ENCODE data around the gene SERPINB6.
"Not testable (repeated sequence)": the region's sequence is repeated elsewhere in the genome, so short reads cannot be mapped to it uniquely, and the experiment has no call there.

The SERPINB6 gene

DNA sequence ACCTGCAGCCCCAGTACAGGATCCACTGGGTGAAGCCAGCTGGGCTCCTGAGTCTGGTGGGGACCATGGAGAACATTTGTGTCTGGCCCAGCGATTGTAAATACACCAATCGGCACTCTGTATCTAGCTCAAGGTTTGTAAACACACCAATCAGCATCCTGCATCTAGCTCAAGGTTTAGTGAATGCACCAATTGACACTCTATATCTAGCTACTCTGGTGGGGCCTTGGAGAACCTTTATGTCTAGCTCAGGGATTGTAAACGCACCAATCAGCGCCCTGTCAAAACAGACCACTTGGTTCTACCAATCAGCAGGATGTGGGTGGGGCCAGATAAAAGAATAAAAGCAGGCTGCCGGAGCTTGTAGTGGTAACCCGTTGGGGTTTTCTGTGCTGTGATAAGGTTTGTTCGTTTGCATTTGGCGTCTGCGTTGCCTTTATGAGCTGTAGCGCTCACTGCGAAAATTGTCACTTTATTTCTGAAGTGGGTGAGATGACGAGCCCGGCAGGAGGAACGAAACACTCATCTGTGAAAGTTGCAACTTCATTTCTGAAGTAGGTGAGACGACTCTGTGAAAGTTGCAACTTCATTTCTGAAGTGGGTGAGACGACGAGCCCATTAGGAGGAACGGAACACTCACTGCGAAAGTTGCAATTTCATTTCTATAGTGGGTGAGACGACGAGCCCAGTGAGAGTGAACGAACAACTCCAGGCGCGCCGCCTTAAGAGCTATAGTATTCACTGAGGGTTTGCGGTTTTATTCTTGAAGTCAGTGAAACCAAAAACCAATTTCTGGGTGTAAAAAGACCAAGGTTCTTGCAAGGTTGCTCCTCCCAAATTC is 31.1 kb downstream of the SERPINB6 start:
- peaks cover 28% of the 10 kb centered on the region for H3K4me1 ChIP-seq (ENCODE audit: control insufficient read depth, insufficient read depth, low read length, poor library complexity, severe bottlenecking)

DNA sequence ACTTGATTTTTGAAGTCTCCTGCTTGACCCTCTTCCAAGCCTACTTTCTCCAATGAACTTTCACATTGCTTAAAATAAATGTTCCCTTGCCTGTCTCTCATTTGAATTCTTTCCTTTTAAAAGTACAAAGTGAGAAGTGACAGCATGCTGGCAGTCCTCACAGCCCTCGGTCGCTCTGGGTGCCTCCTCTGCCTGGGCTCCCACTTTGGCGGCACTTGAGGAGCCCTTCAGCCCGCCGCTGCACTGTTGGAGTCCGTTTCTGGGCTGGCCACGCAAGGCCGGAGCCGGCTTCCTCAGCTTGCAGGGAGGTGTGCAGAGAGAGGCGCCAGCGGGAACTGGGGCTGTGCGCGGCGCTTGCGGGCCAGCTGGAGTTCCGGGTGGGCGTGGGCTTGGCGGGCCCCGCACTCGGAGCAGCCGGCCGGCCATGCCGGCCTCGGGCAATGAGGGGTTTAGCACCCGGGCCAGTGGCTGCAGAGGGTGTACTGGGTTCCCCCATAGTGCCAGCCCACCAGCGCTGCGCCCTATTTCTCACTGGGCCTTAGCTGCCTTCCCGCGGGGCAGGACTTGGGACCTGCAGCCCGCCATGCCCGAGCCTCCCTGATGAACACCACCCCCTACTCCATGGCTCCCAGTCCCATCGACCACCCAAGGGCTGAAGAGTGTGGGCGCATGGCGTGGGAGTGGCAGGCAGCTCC is 31.9 kb downstream of the SERPINB6 start:
- peaks cover 28% of the 10 kb centered on the region for H3K4me1 ChIP-seq (ENCODE audit: control insufficient read depth, insufficient read depth, low read length, poor library complexity, severe bottlenecking)
- no peak overlapping the region for H3K4me3 ChIP-seq (ENCODE audit: insufficient read depth, low read depth, low read length, poor library complexity, severe bottlenecking)
- H3K36me3 ChIP-seq (ENCODE audit: control insufficient read depth, insufficient read depth, low read length) = no peaks in the 10 kb centered on the region
- H3K27me3 ChIP-seq (replicated peaks; ENCODE audit: control insufficient read depth, insufficient read depth, low read length, poor library complexity, severe bottlenecking) = no peaks in the 10 kb centered on the region
- no peaks in the 10 kb centered on the region for H3K9me3 ChIP-seq (ENCODE audit: control insufficient read depth, low read length)
- peak overlapping the region; percentile 81 for H3K27ac ChIP-seq (ENCODE audit: insufficient read depth, low read length, poor library complexity, severe bottlenecking)
- DNase-seq = no peak

More for the DNA sequence above, 31.1 kb downstream of the SERPINB6 start:
- DNase-seq = peak; percentile 55 to 69 (median 61)
- peak overlapping the region; percentile 81 for H3K27ac ChIP-seq (ENCODE audit: insufficient read depth, low read length, poor library complexity, severe bottlenecking)
- no peaks in the 10 kb centered on the region for H3K9me3 ChIP-seq (ENCODE audit: control insufficient read depth, low read length)
- H3K27me3 ChIP-seq (replicated peaks; ENCODE audit: control insufficient read depth, insufficient read depth, low read length, poor library complexity, severe bottlenecking) = no peaks in the 10 kb centered on the region
- no peaks in the 10 kb centered on the region for H3K36me3 ChIP-seq (ENCODE audit: control insufficient read depth, insufficient read depth, low read length)
- H3K4me3 ChIP-seq (ENCODE audit: insufficient read depth, low read depth, low read length, poor library complexity, severe bottlenecking) = peak overlapping the region; percentile 50

DNA sequence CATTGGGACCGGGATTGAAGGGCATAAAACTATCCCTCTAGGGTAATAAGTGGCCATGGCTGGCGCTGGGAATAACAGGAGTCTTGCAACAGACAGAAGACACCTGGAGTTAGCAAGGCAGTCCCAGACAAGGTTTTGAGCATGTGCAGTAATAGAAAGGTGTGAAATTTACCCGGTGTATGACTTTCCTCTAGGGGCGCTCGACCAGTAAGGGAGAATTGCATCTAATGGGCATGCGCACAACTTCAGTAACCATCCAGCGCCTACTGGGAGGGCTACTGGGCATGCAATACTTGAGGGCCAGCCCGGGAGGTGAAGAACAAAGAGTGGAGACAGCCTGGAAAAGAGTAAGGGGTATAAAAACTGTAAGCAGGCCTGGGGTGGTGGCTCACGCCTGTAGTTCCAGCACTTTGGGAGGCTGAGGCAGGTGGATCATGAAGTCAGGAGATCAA is 32.7 kb downstream of the SERPINB6 start:
- Histone ChIP-seq H3K27me3 (replicated peaks; ENCODE audit: control insufficient read depth, insufficient read depth, low read length, poor library complexity, severe bottlenecking) (no peaks in the 10 kb centered on the region), H3K36me3 (ENCODE audit: control insufficient read depth, insufficient read depth, low read length) (no peaks in the 10 kb centered on the region), H3K27ac (ENCODE audit: insufficient read depth, low read length, poor library complexity, severe bottlenecking) (no peak overlapping the region), H3K4me3 (ENCODE audit: insufficient read depth, low read depth, low read length, poor library complexity, severe bottlenecking) (no peak overlapping the region), H3K9me3 (ENCODE audit: control insufficient read depth, low read length) (no peaks in the 10 kb centered on the region), H3K4me1 (ENCODE audit: control insufficient read depth, insufficient read depth, low read length, poor library complexity, severe bottlenecking) (peaks cover 28% of the 10 kb centered on the region)
- no peak for DNase-seq

DNA sequence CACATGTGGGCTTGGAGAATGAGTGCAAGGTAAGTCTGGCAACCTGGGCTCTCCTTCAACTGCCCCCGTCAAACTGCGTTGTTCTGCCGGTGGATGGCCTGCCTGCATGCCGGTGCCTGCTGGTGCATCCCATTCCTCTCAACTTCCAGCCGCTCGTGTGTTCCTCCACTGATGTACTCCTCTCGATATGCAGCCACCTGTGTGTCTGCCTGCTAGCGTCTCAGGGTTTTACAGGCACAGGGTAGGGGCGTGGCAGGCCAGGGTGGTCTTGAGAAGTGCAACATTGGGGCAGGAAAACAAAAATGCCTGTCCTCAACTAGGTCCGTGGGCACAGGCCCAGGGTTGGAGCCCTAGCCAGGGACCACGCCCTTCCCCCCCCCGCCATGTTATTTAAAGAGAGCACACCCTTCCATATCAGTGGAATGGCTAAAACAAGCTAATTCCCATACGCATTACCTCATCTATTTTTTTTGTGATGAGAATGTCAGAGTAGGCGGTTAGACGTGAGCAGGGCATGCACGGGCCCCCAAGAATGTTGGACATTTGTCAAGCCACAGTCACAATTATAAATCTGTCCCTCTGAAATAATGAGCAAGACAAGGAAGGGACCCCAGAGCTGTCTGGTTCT is 33.2 kb downstream of the SERPINB6 start:
- no peak overlapping the region for H3K4me3 ChIP-seq (ENCODE audit: insufficient read depth, low read depth, low read length, poor library complexity, severe bottlenecking)

DNA sequence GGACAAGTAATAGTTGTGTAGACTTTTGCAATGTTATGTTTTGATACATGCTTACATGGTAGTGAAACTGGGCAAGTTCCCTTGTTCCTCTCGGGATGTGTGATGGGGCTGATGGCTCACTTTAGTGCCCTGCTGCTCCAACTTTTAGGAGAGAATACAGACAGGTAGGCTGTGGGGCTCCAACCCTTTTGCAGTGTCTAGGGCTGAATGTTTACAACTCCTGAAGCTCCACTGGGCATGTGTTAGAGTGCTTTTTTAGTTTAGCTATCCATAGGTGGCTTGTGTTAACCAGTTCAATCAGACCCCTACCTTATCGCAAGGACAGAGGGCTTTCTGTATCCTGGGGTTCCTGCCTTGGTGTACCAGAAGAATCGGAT is 33.8 kb downstream of the SERPINB6 start:
- no peak for DNase-seq
- H3K4me1 ChIP-seq (ENCODE audit: control insufficient read depth, insufficient read depth, low read length, poor library complexity, severe bottlenecking) = peaks cover 25% of the 10 kb centered on the region
- H3K27me3 ChIP-seq (replicated peaks; ENCODE audit: control insufficient read depth, insufficient read depth, low read length, poor library complexity, severe bottlenecking) = no peaks in the 10 kb centered on the region
- H3K36me3 ChIP-seq (ENCODE audit: control insufficient read depth, insufficient read depth, low read length) = no peaks in the 10 kb centered on the region
- no peak overlapping the region for H3K4me3 ChIP-seq (ENCODE audit: insufficient read depth, low read depth, low read length, poor library complexity, severe bottlenecking)
- no peak overlapping the region for H3K27ac ChIP-seq (ENCODE audit: insufficient read depth, low read length, poor library complexity, severe bottlenecking)
- no peaks in the 10 kb centered on the region for H3K9me3 ChIP-seq (ENCODE audit: control insufficient read depth, low read length)

More for the DNA sequence above, 33.2 kb downstream of the SERPINB6 start:
- no peaks in the 10 kb centered on the region for H3K9me3 ChIP-seq (ENCODE audit: control insufficient read depth, low read length)
- no peak for DNase-seq
- H3K4me1 ChIP-seq (ENCODE audit: control insufficient read depth, insufficient read depth, low read length, poor library complexity, severe bottlenecking) = peaks cover 25% of the 10 kb centered on the region
- H3K27me3 ChIP-seq (replicated peaks; ENCODE audit: control insufficient read depth, insufficient read depth, low read length, poor library complexity, severe bottlenecking) = no peaks in the 10 kb centered on the region
- H3K27ac ChIP-seq (ENCODE audit: insufficient read depth, low read length, poor library complexity, severe bottlenecking) = no peak overlapping the region
- no peaks in the 10 kb centered on the region for H3K36me3 ChIP-seq (ENCODE audit: control insufficient read depth, insufficient read depth, low read length)

DNA sequence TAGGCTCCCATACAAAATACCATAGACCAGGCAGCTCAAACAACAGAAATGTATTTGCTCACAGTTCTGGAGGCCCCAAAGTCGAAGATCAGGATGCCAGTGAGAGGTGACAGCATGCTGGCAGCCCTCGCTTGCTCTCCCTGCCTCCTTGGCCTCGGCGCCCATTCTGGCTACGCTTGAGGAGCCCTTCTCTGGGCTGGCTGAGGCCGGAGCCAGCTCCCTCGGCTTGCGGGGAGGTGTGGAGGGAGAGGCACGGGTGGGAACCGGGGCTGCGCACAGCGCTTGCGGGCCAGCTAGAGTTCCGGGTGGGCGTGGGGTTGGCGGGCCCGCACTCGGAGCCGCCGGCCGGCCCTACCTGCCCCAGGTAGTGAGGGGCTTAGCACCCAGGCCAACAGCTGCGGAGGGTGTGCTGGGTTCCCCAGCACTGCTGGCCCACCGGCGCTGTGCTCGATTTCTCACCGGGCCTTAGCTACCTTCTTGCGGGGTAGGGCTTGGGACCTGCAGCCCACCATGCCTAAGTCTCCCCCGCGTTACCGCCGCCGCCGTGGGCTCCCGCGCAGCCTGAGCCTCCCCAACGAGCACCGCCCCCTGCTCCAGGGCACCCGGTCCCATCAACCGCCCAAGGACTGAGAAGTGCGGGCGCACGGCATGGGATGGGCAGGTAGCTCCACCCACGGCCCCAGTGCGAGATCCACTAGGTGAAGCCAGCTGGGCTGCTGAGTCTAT is 35.6 kb downstream of the SERPINB6 start:
- H3K27me3 ChIP-seq (replicated peaks; ENCODE audit: control insufficient read depth, insufficient read depth, low read length, poor library complexity, severe bottlenecking) = no peaks in the 10 kb centered on the region
- no peak overlapping the region for H3K27ac ChIP-seq (ENCODE audit: insufficient read depth, low read length, poor library complexity, severe bottlenecking)
- no peaks in the 10 kb centered on the region for H3K36me3 ChIP-seq (ENCODE audit: control insufficient read depth, insufficient read depth, low read length)
- H3K4me3 ChIP-seq (ENCODE audit: insufficient read depth, low read depth, low read length, poor library complexity, severe bottlenecking) = no peak overlapping the region
- H3K9me3 ChIP-seq (ENCODE audit: control insufficient read depth, low read length) = no peaks in the 10 kb centered on the region
- no peak for DNase-seq
- H3K4me1 ChIP-seq (ENCODE audit: control insufficient read depth, insufficient read depth, low read length, poor library complexity, severe bottlenecking) = peaks cover 16% of the 10 kb centered on the region

DNA sequence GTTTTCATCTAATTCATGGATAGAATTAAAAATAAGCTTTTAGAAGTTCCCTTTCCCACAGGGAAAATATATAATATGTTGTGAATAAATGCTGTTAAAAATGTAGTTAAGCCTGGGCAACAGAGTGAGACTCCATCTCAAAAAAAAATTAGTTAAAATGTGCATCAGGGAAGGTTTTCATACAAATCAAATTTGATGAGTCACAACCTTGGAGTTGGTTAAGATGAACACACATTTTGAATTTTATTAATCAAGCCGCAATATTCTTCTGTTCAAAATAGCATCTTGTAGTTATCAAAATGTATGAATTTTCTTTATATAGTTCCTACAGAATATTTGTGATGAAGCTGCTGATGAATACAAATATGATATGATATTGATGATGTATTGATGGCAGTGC is 37.3 kb downstream of the SERPINB6 start:
- H3K27ac ChIP-seq (ENCODE audit: insufficient read depth, low read length, poor library complexity, severe bottlenecking) = no peak overlapping the region
- DNase-seq = no peak
- no peak overlapping the region for H3K4me3 ChIP-seq (ENCODE audit: insufficient read depth, low read depth, low read length, poor library complexity, severe bottlenecking)
- H3K9me3 ChIP-seq (ENCODE audit: control insufficient read depth, low read length) = no peaks in the 10 kb centered on the region
- H3K36me3 ChIP-seq (ENCODE audit: control insufficient read depth, insufficient read depth, low read length) = no peaks in the 10 kb centered on the region
- H3K4me1 ChIP-seq (ENCODE audit: control insufficient read depth, insufficient read depth, low read length, poor library complexity, severe bottlenecking) = peaks cover 12% of the 10 kb centered on the region
- no peaks in the 10 kb centered on the region for H3K27me3 ChIP-seq (replicated peaks; ENCODE audit: control insufficient read depth, insufficient read depth, low read length, poor library complexity, severe bottlenecking)

DNA sequence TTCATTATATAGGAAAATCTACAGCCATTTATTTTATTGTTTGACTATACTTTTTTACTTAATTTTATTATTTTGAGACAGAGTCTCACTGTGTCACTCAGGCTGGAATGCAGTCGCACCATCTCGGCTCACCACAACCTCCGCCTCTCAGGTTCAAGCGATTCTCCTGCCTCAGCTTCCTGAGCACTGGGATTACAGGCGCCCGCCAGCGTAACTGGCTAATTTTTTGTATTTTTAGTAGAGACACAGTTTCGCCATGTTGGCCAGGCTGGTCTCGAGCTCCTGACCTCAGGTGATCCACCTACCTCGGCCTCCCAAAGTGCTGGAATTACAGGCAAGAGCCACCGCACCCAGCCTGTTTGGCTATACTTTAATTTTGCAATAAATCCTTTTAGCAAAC is 38.5 kb downstream of the SERPINB6 start:
- H3K4me1 ChIP-seq (ENCODE audit: control insufficient read depth, insufficient read depth, low read length, poor library complexity, severe bottlenecking); H3K4me3 ChIP-seq (ENCODE audit: insufficient read depth, low read depth, low read length, poor library complexity, severe bottlenecking); H3K36me3 ChIP-seq (ENCODE audit: control insufficient read depth, insufficient read depth, low read length); H3K27ac ChIP-seq (ENCODE audit: insufficient read depth, low read length, poor library complexity, severe bottlenecking); H3K9me3 ChIP-seq (ENCODE audit: control insufficient read depth, low read length); H3K27me3 ChIP-seq (replicated peaks; ENCODE audit: control insufficient read depth, insufficient read depth, low read length, poor library complexity, severe bottlenecking); DNase-seq: not testable (repeated sequence)

DNA sequence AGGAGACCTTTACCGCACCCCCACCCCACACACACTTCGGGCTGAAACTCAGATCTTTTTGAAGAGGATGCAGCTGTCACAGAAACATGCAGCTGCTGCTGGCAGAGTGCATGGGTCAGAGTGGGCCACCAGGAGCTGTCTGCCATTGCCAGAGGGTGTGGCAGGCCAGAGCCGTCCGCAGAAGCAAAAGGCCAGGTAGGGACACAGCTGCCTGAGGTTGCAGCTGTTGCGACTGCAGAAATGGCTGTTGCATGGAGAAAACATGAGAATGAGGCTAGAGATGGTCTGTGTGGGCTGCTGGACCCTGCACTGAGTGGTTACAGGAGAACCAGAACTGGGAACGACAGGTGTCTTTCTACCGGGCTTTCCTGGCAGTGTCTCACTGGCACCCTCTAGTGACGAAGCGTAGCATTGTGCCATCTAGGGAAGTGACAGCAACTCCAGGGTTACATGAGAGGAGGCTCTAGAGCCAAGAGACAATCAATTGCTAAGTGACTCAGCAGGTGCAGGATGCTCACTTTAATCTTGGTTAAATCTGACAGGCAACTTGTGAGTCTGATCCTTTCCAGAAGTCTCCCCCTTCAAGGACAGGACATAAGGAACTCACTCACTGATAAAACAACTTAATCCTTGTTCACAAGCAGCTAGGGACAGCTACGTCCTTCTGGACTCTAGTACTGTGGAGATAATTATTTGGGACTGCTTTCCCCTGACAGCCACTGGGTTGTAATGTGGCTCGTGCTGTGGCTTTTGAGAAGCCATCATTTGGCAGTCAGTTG is 39.2 kb downstream of the SERPINB6 start:
- no peaks in the 10 kb centered on the region for H3K27me3 ChIP-seq (replicated peaks; ENCODE audit: control insufficient read depth, insufficient read depth, low read length, poor library complexity, severe bottlenecking)
- H3K4me1 ChIP-seq (ENCODE audit: control insufficient read depth, insufficient read depth, low read length, poor library complexity, severe bottlenecking) = no peaks in the 10 kb centered on the region
- H3K4me3 ChIP-seq (ENCODE audit: insufficient read depth, low read depth, low read length, poor library complexity, severe bottlenecking) = no peak overlapping the region
- no peaks in the 10 kb centered on the region for H3K9me3 ChIP-seq (ENCODE audit: control insufficient read depth, low read length)
- no peak overlapping the region for H3K27ac ChIP-seq (ENCODE audit: insufficient read depth, low read length, poor library complexity, severe bottlenecking)
- DNase-seq = peak; percentile 68 to 73 (median 69)
- H3K36me3 ChIP-seq (ENCODE audit: control insufficient read depth, insufficient read depth, low read length) = no peaks in the 10 kb centered on the region
